Right renal cortex interstitium (tissue), 3 donors: ENCODE measurements around the gene FTO. TPM values are rescaled to one million over a fixed set of nuclear protein-coding genes. Genes with fewer than 3 reads are reported as not detected.

Experiments
- DNase-seq, 3 donors: peaks; one replicate each; pipeline ENCODE4 v3.0.0-alpha.2; 2013; ENCODE audit warnings: low read depth in 3 of 3, low spot score in 2 of 3
- polyA plus RNA-seq, 3 donors: library from polyadenylated mRNA; unstranded; fragments of 120-200 nt; gene quantifications; one replicate each; pipeline ENCODE4 v1.2.1, GENCODE V29; 2013; ENCODE audit not compliant: insufficient read length in 3 of 3

FTO gene
- polyA plus RNA-seq, 3 donors: 91.4 to 104 (median 92.7) TPM

GRCh38 chr16:54102888-54103866 is 399.2 kb downstream of the FTO start:
- DNase-seq: no peak

GRCh38 chr16:54106057-54106456 is 402.1 kb downstream of the FTO start:
- DNase-seq: no peak

- no peak for DNase-seq
These were observed 403.7 kb downstream of the FTO start for GRCh38 chr16:54107583-54108202.

- no peak for DNase-seq
These were observed 406.3 kb downstream of the FTO start for GRCh38 chr16:54110016-54110981.

GRCh38 chr16:54112451-54113206 is 408.7 kb downstream of the FTO start:
- DNase-seq: no peak

- DNase-seq: no peak
These were observed 411.6 kb downstream of the FTO start for GRCh38 chr16:54115558-54115957.

GRCh38 chr16:54116124-54116655 is 412.2 kb downstream of the FTO start:
- DNase-seq: no peak

GRCh38 chr16:54118846-54119245 is 414.9 kb downstream of the FTO start:
- no peak for DNase-seq

GRCh38 chr16:54120846-54121480 is 417.0 kb downstream of the FTO start:
- no peak for DNase-seq

GRCh38 chr16:54121539-54122295 is 417.8 kb downstream of the FTO start:
- no peak for DNase-seq

- no peak for DNase-seq
These were observed 419.8 kb downstream of the FTO start for GRCh38 chr16:54123766-54124165.

- no peak for DNase-seq
These were observed 422.0 kb downstream of the FTO start for GRCh38 chr16:54125751-54126655.

GRCh38 chr16:54126907-54127306 is 423.0 kb downstream of the FTO start:
- no peak for DNase-seq

GRCh38 chr16:54128629-54129234 is 424.8 kb downstream of the FTO start:
- DNase-seq: no peak

GRCh38 chr16:54129810-54130209 is 425.9 kb downstream of the FTO start:
- DNase-seq: no peak

- no peak for DNase-seq
These were observed 431.7 kb downstream of the FTO start for GRCh38 chr16:54135361-54136275.
